IMR-90 (cell line): ENCODE data around the gene KCNIP1. TPM values are rescaled to one million over a fixed set of nuclear protein-coding genes. Genes with fewer than 3 reads are reported as not detected.

ENCODE experiments used
- ATAC-seq: fragments of 200-7000 bp; cut with Tn5 transposase; 2 replicates; pipeline ENCODE4 v1.9.1; 2020; ENCODE audit warnings: low read depth, mild to moderate bottlenecking, moderate library complexity
- BruUV-seq: library from RNA; stranded (reverse); fragments of 400-500 nt; replicated peaks from 2 replicates; lab custom pipeline; 2021; lab: Mats Ljungman, UMichigan
- CTCF ChIA-PET: fragments of 300-600 bp; formaldehyde crosslinking; extraction: SDS; loops from one replicate; lab custom pipeline; 2021; ENCODE audit warnings: antibody characterized with exemption; lab: Yijun Ruan, JAX
- POLR2A ChIA-PET: fragments of 300-600 bp; sonication (Branson Sonifier 250); formaldehyde crosslinking; loops from one replicate; lab custom pipeline; 2022; ENCODE audit warnings: antibody characterized with exemption; ENCODE audit not compliant: unreplicated experiment; lab: Charles Lee
- DNase-seq: peaks from one replicate; pipeline ENCODE4 v3.0.0; 2013
- H2AFZ ChIP-seq: replicated peaks from 2 replicates; pipeline ENCODE3; 2013; ENCODE audit warnings: low read length, mild to moderate bottlenecking; ENCODE audit not compliant: poor library complexity
- H2AK5ac ChIP-seq: 2 replicates; pipeline ENCODE4 v1.6.1; 2013; ENCODE audit warnings: low read depth, low read length, inconsistent platforms
- H2AK9ac ChIP-seq: replicated peaks from 2 replicates; pipeline ENCODE3; 2013; ENCODE audit warnings: mild to moderate bottlenecking, low read depth, low read length, moderate library complexity; ENCODE audit not compliant: poor library complexity
- H2BK120ac ChIP-seq: 2 replicates; pipeline ENCODE4 v1.6.1; 2013; ENCODE audit warnings: low read depth, low read length, inconsistent platforms
- H2BK15ac ChIP-seq: 3 replicates; pipeline ENCODE4 v1.6.1; 2013; ENCODE audit warnings: low read depth, low read length, inconsistent platforms
- H2BK20ac ChIP-seq: 2 replicates; pipeline ENCODE4 v1.6.1; 2013; ENCODE audit warnings: low read depth, mild to moderate bottlenecking, inconsistent platforms, low read length, moderate library complexity
- H2BK5ac ChIP-seq: 2 replicates; pipeline ENCODE4 v1.6.1; 2013; ENCODE audit warnings: mild to moderate bottlenecking, low read depth, low read length, inconsistent platforms; ENCODE audit not compliant: poor library complexity, severe bottlenecking
- H3K14ac ChIP-seq: replicated peaks from 2 replicates; pipeline ENCODE4 v1.6.1; 2013; ENCODE audit warnings: low read depth, low read length, inconsistent platforms
- H3K18ac ChIP-seq: 2 replicates; pipeline ENCODE4 v1.6.1; 2013; ENCODE audit warnings: low read depth, low read length, control low read depth
- H3K23ac ChIP-seq: 2 replicates; pipeline ENCODE4 v1.6.1; 2013; ENCODE audit warnings: low read depth, low read length, inconsistent platforms
- H3K27ac ChIP-seq: 2 replicates; pipeline ENCODE4 v1.5.1; 2013; ENCODE audit warnings: mild to moderate bottlenecking, control low read depth, low read length; ENCODE audit not compliant: insufficient read depth
- H3K27me3 ChIP-seq: 2 replicates; pipeline ENCODE4 v1.6.1; 2013; ENCODE audit warnings: low read length; ENCODE audit not compliant: control insufficient read depth, insufficient read depth
- H3K36me3 ChIP-seq: 2 replicates; pipeline ENCODE4 v1.6.1; 2013; ENCODE audit warnings: low read length, mixed read lengths; ENCODE audit not compliant: control insufficient read depth, insufficient read depth
- H3K4ac ChIP-seq: 2 replicates; pipeline ENCODE4 v1.6.1; 2013; ENCODE audit warnings: low read depth, low read length, inconsistent platforms
- H3K4me1 ChIP-seq: 2 replicates; pipeline ENCODE4 v1.6.1; 2013; ENCODE audit warnings: low read length, mixed read lengths; ENCODE audit not compliant: control insufficient read depth, insufficient read depth
- H3K4me2 ChIP-seq: 2 replicates; pipeline ENCODE4 v1.6.1; 2013; ENCODE audit warnings: low read depth, mild to moderate bottlenecking, control low read depth, low read length, moderate library complexity
- H3K4me3 ChIP-seq: 2 replicates; pipeline ENCODE4 v1.5.1; 2013; ENCODE audit warnings: low read depth, mild to moderate bottlenecking, control low read depth, low read length, moderate library complexity; ENCODE audit not compliant: insufficient read depth
- H3K56ac ChIP-seq: 2 replicates; pipeline ENCODE4 v1.6.1; 2013; ENCODE audit warnings: low read length, inconsistent platforms; ENCODE audit not compliant: insufficient read depth; ENCODE audit errors: extremely low read depth
- H3K79me1 ChIP-seq, 2 experiments: 2 replicates each; pipeline ENCODE4 v1.6.1; 2013; ENCODE audit warnings: low read length in 2 of 2, inconsistent platforms in 1 of 2, low read depth in 1 of 2
- H3K9ac ChIP-seq: 2 replicates; pipeline ENCODE4 v1.6.1; 2013; ENCODE audit warnings: low read depth, low read length, control low read depth
- H3K9me1 ChIP-seq: 2 replicates; pipeline ENCODE4 v1.6.1; 2013; ENCODE audit warnings: low read length, inconsistent platforms; ENCODE audit not compliant: insufficient read depth
- H3K9me3 ChIP-seq: 2 replicates; pipeline ENCODE4 v1.6.1; 2013; ENCODE audit warnings: low read length; ENCODE audit not compliant: control insufficient read depth, insufficient read depth
- H4K20me1 ChIP-seq: 2 replicates; pipeline ENCODE4 v1.6.1; 2013; ENCODE audit warnings: low read length, inconsistent platforms; ENCODE audit not compliant: insufficient read depth
- H4K5ac ChIP-seq: 2 replicates; pipeline ENCODE4 v1.6.1; 2013; ENCODE audit warnings: mild to moderate bottlenecking, low read depth, low read length, control low read depth
- H4K8ac ChIP-seq, 2 experiments: 2 replicates each; pipeline ENCODE4 v1.6.1; 2013; ENCODE audit warnings: low read depth in 2 of 2, low read length in 2 of 2, control low read depth in 1 of 2, inconsistent platforms in 1 of 2
- H4K91ac ChIP-seq: 2 replicates; pipeline ENCODE4 v1.6.1; 2013; ENCODE audit warnings: low read depth, low read length, inconsistent platforms; ENCODE audit not compliant: insufficient read depth
- BHLHE40 ChIP-seq: fragments of 150-350 bp; IDR thresholded peaks from 2 replicates; pipeline ENCODE4 v1.6.1; 2016; ENCODE audit warnings: mild to moderate bottlenecking, low read depth, low read length
- CEBPB ChIP-seq: IDR thresholded peaks from 2 replicates; pipeline ENCODE4 v1.6.1; 2012; ENCODE audit warnings: low read depth, low read length, improper control_type of control experiment
- CHD1 ChIP-seq: IDR thresholded peaks from 2 replicates; pipeline ENCODE4 v1.6.1; 2012; ENCODE audit warnings: low read depth, low read length, improper control_type of control experiment
- FOS ChIP-seq: fragments of 150-350 bp; IDR thresholded peaks from 2 replicates; pipeline ENCODE4 v1.6.1; 2016; ENCODE audit warnings: low read depth, low read length
- MAFK ChIP-seq: IDR thresholded peaks from 2 replicates; pipeline ENCODE4 v1.6.1; 2012; ENCODE audit warnings: low read depth, low read length, improper control_type of control experiment
- MAZ ChIP-seq: IDR thresholded peaks from 2 replicates; pipeline ENCODE4 v1.6.1; 2012; ENCODE audit warnings: low read depth, mild to moderate bottlenecking, low read length, improper control_type of control experiment, moderate library complexity, borderline replicate concordance
- MXI1 ChIP-seq: IDR thresholded peaks from 2 replicates; pipeline ENCODE4 v1.6.1; 2012; ENCODE audit warnings: low read depth, mild to moderate bottlenecking, low read length, moderate library complexity, borderline replicate concordance
- NFE2L2 ChIP-seq: fragments of 150-350 bp; IDR thresholded peaks from 2 replicates; pipeline ENCODE4 v1.6.1; 2016; ENCODE audit warnings: low read depth, mild to moderate bottlenecking, low read length
- POLR2A ChIP-seq: IDR thresholded peaks from 2 replicates; pipeline ENCODE4 v1.6.1; 2012; ENCODE audit warnings: mild to moderate bottlenecking, low read depth, low read length
- RAD21 ChIP-seq: IDR thresholded peaks from 2 replicates; pipeline ENCODE4 v1.6.1; 2012; ENCODE audit warnings: low read length, improper control_type of control experiment
- RCOR1 ChIP-seq: IDR thresholded peaks from 2 replicates; pipeline ENCODE4 v1.6.1; 2012; ENCODE audit warnings: mild to moderate bottlenecking, low read length, improper control_type of control experiment; ENCODE audit not compliant: insufficient replicate concordance
- RFX5 ChIP-seq: IDR thresholded peaks from 2 replicates; pipeline ENCODE4 v1.8.0; 2012; ENCODE audit warnings: low read depth, mild to moderate bottlenecking, low read length, moderate library complexity
- SMC3 ChIP-seq: fragments of 150-350 bp; IDR thresholded peaks from 2 replicates; pipeline ENCODE4 v1.6.1; 2016; ENCODE audit warnings: low read depth, mild to moderate bottlenecking, antibody characterized with exemption, low read length, moderate library complexity
- WGBS, 2 experiments: methylation state at CpG; one replicate each; pipeline versions ENCODE4 v1.1.5 to v1.1.7; 2013; ENCODE audit warnings: missing lambda C conversion rate in 2 of 2; ENCODE audit not compliant: insufficient read length in 1 of 2; ENCODE audit errors: extremely low coverage in 2 of 2; 5-methylcytosine and 5-hydroxymethylcytosine counted together
- dilution Hi-C: fragments of 300-500 bp; cut with HindIII; formaldehyde crosslinking; loops from one replicate; pipeline ENCODE4 v1.14.3; 2018; ENCODE audit warnings: low sequenced_read_pairs; ENCODE audit not compliant: unreplicated experiment
- in situ Hi-C: fragments of 300-500 bp; cut with MboI; formaldehyde crosslinking; loops from 3 replicates; pipeline ENCODE4 v1.14.3; 2019; ENCODE audit warnings: low sequenced_read_pairs, inconsistent platforms, mixed read lengths
- intact Hi-C: fragments of 100-400 bp; cut with micrococcal nuclease; formaldehyde crosslinking; loops from 2 replicates; pipeline ENCODE4 v1.10.0; 2022
- polyA plus RNA-seq, 3 experiments: library from polyadenylated mRNA; depleted of rRNA; stranded (reverse); fragments of >200 nt; gene quantifications; 2 replicates each; pipeline ENCODE4 v1.2.3, GENCODE V29; 2012; ENCODE audit warnings: low replicate concordance in 1 of 3
- total RNA-seq: library from RNA; depleted of rRNA; stranded (reverse); fragments of >200 nt; gene quantifications from 2 replicates; pipeline ENCODE4 v1.2.3, GENCODE V29; 2012
- TF ChIP-seq, protein P1 (sequence below): fragments of 150-350 bp; IDR thresholded peaks from 2 replicates; pipeline ENCODE4 v1.6.1; 2016; ENCODE audit warnings: low read depth, mild to moderate bottlenecking, low read length, moderate library complexity, borderline replicate concordance
- TF ChIP-seq, protein P2 (sequence below): conservative IDR thresholded peaks from 2 replicates; pipeline ENCODE4 v1.5.1; 2012; ENCODE audit warnings: mild to moderate bottlenecking, low read depth, low read length, improper control_type of control experiment
- TF ChIP-seq, protein P3 (sequence below): fragments of 150-350 bp; IDR thresholded peaks from 2 replicates; pipeline ENCODE4 v1.6.1; 2017; ENCODE audit warnings: mild to moderate bottlenecking, antibody characterized with exemption, low read length, low read depth

KCNIP1 gene
- total and polyA plus RNA-seq, 2 of the 4 experiments (the other 2 are of a cell fraction) = not detected

DNA sequence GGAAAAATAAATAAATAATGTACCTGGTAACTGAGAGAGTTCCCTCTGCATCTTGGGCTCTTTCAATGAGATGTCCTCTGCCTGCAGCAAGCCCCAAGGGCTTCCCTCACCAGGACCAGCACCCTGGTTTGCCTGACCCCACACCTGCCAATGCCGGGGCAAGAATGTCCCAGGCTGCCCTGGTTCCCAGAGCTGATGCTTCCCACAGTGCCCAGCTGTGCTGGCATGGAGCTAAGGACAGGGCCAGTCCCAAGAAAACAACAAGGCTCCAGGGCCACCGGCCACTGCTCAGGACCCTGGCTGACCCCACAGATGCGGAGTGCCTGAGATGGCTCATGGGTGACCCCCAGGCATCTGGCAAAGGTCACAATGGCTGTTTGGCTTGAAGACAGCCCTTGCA, 123.5 kb downstream of the KCNIP1 start:
- intact Hi-C loops = loop anchor here (10.0 kb wide), 1 partner anchor 362 kb away; no protein-coding TSS in a partner anchor
- Histone ChIP-seq H4K20me1 (no peaks in the 10 kb centered on the region), H2BK120ac (no peak overlapping the region), H3K9me1 (no peaks in the 10 kb centered on the region), H2BK5ac (no peak overlapping the region), H3K79me1 (no peaks in the 10 kb centered on the region), H4K5ac (no peak overlapping the region), H3K36me3 (no peaks in the 10 kb centered on the region), H3K9me3 (no peaks in the 10 kb centered on the region), H3K14ac (no peak overlapping the region), H3K9ac (no peak overlapping the region), H3K4me3 (no peak overlapping the region), H4K91ac (no peak overlapping the region), H3K4ac (no peak overlapping the region), H3K56ac (no peak overlapping the region), H2BK15ac (no peak overlapping the region), H2BK20ac (no peak overlapping the region), H3K18ac (no peak overlapping the region), H2AK9ac (no peak overlapping the region), H3K4me1 (no peaks in the 10 kb centered on the region), H3K4me2 (no peak overlapping the region), H4K8ac (no peak overlapping the region), H3K23ac (no peak overlapping the region), H2AK5ac (no peak overlapping the region), H2AFZ (no peak overlapping the region), H3K27me3 (peaks cover 5% of the 10 kb centered on the region), H3K27ac (no peak overlapping the region)
- ATAC-seq (no peak), DNase-seq (no peak)
- CTCF ChIA-PET = interaction anchor here (1.4 kb wide), 1 partner anchor 192 kb away, joined by 5 read pairs; no protein-coding TSS in a partner anchor
- BruUV-seq = no TSS peak
- dilution Hi-C loops = no loop called here
- TF ChIP-seq POLR2A = no peak
- no peak for TF ChIP-seq CHD1
- TF ChIP-seq MXI1 = no peak
- TF ChIP-seq MAZ = no peak
- TF ChIP-seq MAFK = no peak
- TF ChIP-seq, protein P1, sequence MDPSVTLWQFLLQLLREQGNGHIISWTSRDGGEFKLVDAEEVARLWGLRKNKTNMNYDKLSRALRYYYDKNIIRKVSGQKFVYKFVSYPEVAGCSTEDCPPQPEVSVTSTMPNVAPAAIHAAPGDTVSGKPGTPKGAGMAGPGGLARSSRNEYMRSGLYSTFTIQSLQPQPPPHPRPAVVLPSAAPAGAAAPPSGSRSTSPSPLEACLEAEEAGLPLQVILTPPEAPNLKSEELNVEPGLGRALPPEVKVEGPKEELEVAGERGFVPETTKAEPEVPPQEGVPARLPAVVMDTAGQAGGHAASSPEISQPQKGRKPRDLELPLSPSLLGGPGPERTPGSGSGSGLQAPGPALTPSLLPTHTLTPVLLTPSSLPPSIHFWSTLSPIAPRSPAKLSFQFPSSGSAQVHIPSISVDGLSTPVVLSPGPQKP = no peak
- TF ChIP-seq, protein P2, sequence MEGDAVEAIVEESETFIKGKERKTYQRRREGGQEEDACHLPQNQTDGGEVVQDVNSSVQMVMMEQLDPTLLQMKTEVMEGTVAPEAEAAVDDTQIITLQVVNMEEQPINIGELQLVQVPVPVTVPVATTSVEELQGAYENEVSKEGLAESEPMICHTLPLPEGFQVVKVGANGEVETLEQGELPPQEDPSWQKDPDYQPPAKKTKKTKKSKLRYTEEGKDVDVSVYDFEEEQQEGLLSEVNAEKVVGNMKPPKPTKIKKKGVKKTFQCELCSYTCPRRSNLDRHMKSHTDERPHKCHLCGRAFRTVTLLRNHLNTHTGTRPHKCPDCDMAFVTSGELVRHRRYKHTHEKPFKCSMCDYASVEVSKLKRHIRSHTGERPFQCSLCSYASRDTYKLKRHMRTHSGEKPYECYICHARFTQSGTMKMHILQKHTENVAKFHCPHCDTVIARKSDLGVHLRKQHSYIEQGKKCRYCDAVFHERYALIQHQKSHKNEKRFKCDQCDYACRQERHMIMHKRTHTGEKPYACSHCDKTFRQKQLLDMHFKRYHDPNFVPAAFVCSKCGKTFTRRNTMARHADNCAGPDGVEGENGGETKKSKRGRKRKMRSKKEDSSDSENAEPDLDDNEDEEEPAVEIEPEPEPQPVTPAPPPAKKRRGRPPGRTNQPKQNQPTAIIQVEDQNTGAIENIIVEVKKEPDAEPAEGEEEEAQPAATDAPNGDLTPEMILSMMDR = no peak
- no peak for TF ChIP-seq RAD21
- no peak for TF ChIP-seq RCOR1
- TF ChIP-seq FOS = no peak
- TF ChIP-seq BHLHE40 = no peak
- no peak for TF ChIP-seq CEBPB
- TF ChIP-seq, protein P3, sequence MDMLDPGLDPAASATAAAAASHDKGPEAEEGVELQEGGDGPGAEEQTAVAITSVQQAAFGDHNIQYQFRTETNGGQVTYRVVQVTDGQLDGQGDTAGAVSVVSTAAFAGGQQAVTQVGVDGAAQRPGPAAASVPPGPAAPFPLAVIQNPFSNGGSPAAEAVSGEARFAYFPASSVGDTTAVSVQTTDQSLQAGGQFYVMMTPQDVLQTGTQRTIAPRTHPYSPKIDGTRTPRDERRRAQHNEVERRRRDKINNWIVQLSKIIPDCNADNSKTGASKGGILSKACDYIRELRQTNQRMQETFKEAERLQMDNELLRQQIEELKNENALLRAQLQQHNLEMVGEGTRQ = no peak
- no peak for TF ChIP-seq NFE2L2
- TF ChIP-seq RFX5 = no peak
- no peak for TF ChIP-seq SMC3
- in situ Hi-C loops = no loop called here
- POLR2A ChIA-PET = no interaction called here
- 42% methylated on average over 2 of the region's 3 CpGs; no CpG with 5 or more reads in 1 of the 2 experiments for WGBS, 2 experiments
